K562 (cell line): ENCODE data around the gene STUB1. TPM values are rescaled to one million over a fixed set of nuclear protein-coding genes. Genes with fewer than 3 reads are reported as not detected.

Source experiments
- ATAC-seq: fragments of 200-7000 bp; cut with Tn5 transposase; 3 replicates; pipeline ENCODE4 v1.9.1; 2020; ENCODE audit warnings: moderate library complexity
- BruUV-seq: library from RNA; stranded (reverse); fragments of 400-500 nt; replicated peaks from 2 replicates; lab custom pipeline; 2021; lab: Mats Ljungman, UMichigan
- CTCF ChIA-PET: fragments of 300-600 bp; formaldehyde crosslinking; extraction: SDS; loops from one replicate; lab custom pipeline; 2021; ENCODE audit warnings: low intra/inter-chr PET ratio; lab: Yijun Ruan, JAX
- POLR2A ChIA-PET: fragments of 300-600, 350-650 bp; sonication (Branson Sonifier 250); formaldehyde crosslinking; extraction: SDS; loops from one replicate; lab custom pipeline; 2021; ENCODE audit warnings: antibody characterized with exemption, inconsistent platforms; lab: Yijun Ruan, JAX
- DNase-seq, 4 experiments: peaks; one replicate each; pipeline versions ENCODE4 v3.0.0 to v3.0.0-alpha.2; 2011 to 2018; ENCODE audit warnings: low spot score in 3 of 4, mixed read lengths in 3 of 4; ENCODE audit errors: extremely low read depth in 1 of 4
- FAIRE-seq: peaks from 2 replicates; lab custom pipeline; 2011; peaks lifted over from hg19 to GRCh38; lab: Jason Lieb, UNC
- H2AFZ ChIP-seq: 2 replicates; pipeline ENCODE4 v1.6.0; 2011; ENCODE audit warnings: low read depth, low read length, control low read depth, inconsistent platforms
- H3K27ac ChIP-seq: fragments of 200-600 bp; 3 replicates; pipeline ENCODE4 v1.8.0; 2011; ENCODE audit warnings: low read depth, mild to moderate bottlenecking, control low read depth, inconsistent platforms, low read length, moderate library complexity, mixed read lengths; ENCODE audit errors: extremely low read depth
- H3K27me3 ChIP-seq, 2 experiments: fragments of 300-600 bp in 1 of 2; 2 replicates in 1 of 2; 3 replicates in 1 of 2; pipeline versions ENCODE4 v1.6.0 to v1.8.0; 2011; ENCODE audit warnings: inconsistent platforms in 2 of 2, low read length in 2 of 2, mild to moderate bottlenecking in 1 of 2, mixed read lengths in 1 of 2, moderate library complexity in 1 of 2; ENCODE audit not compliant: control insufficient read depth in 2 of 2, insufficient read depth in 2 of 2
- H3K36me3 ChIP-seq: fragments of 300-600 bp; 3 replicates; pipeline ENCODE4 v1.8.0; 2011; ENCODE audit warnings: mild to moderate bottlenecking, low read length, inconsistent platforms; ENCODE audit not compliant: control insufficient read depth, insufficient read depth
- H3K4me1 ChIP-seq, 2 experiments: fragments of 200-600 bp in 1 of 2; replicated peaks in 1 of 2; 2 replicates in 1 of 2; 3 replicates in 1 of 2; pipeline versions ENCODE4 v1.5.1 to v1.8.0; 2011; ENCODE audit warnings: inconsistent platforms in 2 of 2, low read length in 2 of 2, mild to moderate bottlenecking in 1 of 2, mixed read lengths in 1 of 2, moderate library complexity in 1 of 2; ENCODE audit not compliant: control insufficient read depth in 2 of 2, insufficient read depth in 2 of 2
- H3K4me2 ChIP-seq: 2 replicates; pipeline ENCODE4 v1.6.1; 2011; ENCODE audit warnings: low read length, control low read depth, inconsistent platforms, mixed read lengths; ENCODE audit not compliant: insufficient read depth
- H3K4me3 ChIP-seq: fragments of 200-600 bp; sonication (generic), shearing (Covaris generic); 2 replicates; pipeline ENCODE4 v1.5.1; 2016; ENCODE audit warnings: control low read depth, inconsistent platforms
- H3K79me2 ChIP-seq: fragments of 200-600 bp; 3 replicates; pipeline ENCODE4 v1.8.0; 2011; ENCODE audit warnings: low read length, inconsistent platforms; ENCODE audit not compliant: control insufficient read depth, insufficient read depth
- H3K9ac ChIP-seq, 2 experiments: 2 replicates each; pipeline versions ENCODE4 v1.6.0 to v1.6.1; 2011; ENCODE audit warnings: low read depth in 2 of 2, low read length in 2 of 2, control low read depth in 1 of 2, inconsistent platforms in 1 of 2, mild to moderate bottlenecking in 1 of 2, mixed read lengths in 1 of 2; ENCODE audit not compliant: insufficient read depth in 1 of 2
- H3K9me1 ChIP-seq: one replicate; pipeline ENCODE4 v1.6.0; 2011; ENCODE audit warnings: inconsistent platforms, mild to moderate bottlenecking, low read length, moderate library complexity; ENCODE audit not compliant: control insufficient read depth, insufficient read depth
- H3K9me3 ChIP-seq: replicated peaks from 2 replicates; pipeline ENCODE4 v1.5.1; 2011; ENCODE audit warnings: low read depth, low read length, inconsistent platforms; ENCODE audit not compliant: control insufficient read depth, insufficient read depth
- H4K20me1 ChIP-seq: replicated peaks from 2 replicates; pipeline ENCODE4 v1.6.1; 2011; ENCODE audit warnings: low read length, inconsistent platforms, mixed read lengths; ENCODE audit not compliant: control insufficient read depth, insufficient read depth
- CEBPG ChIP-seq, 3 experiments: fragments of 200-800 bp in 1 of 3; sonication (Bioruptor generic) in 1 of 3; sonication (generic) in 1 of 3; formaldehyde crosslinking in 1 of 3; IDR thresholded peaks in 2 of 3; conservative IDR thresholded peaks in 1 of 3; 2 replicates each; pipeline versions ENCODE4 v1.6.1 to v1.8.0; 2016 to 2022; ENCODE audit warnings: missing compliant biosample characterization in 2 of 3, missing genetic modification characterization in 2 of 3, mild to moderate bottlenecking in 1 of 3, missing genetic modification reagents in 1 of 3
- FIP1L1 ChIP-seq: fragments of 200-400 bp; formaldehyde crosslinking; IDR thresholded peaks from 2 replicates; pipeline ENCODE4 v1.6.1; 2018; ENCODE audit warnings: mild to moderate bottlenecking, low read depth, low read length; ENCODE audit not compliant: poor library complexity, severe bottlenecking
- FOXP1 ChIP-seq: sonication (generic); formaldehyde crosslinking; IDR thresholded peaks from 2 replicates; pipeline ENCODE4 v1.8.0; 2022; ENCODE audit warnings: mild to moderate bottlenecking, missing genetic modification reagents
- HNRNPLL ChIP-seq: fragments of 200-400 bp; formaldehyde crosslinking; IDR thresholded peaks from 2 replicates; pipeline ENCODE4 v1.6.1; 2017; ENCODE audit warnings: low read length, low read depth, mild to moderate bottlenecking; ENCODE audit not compliant: poor library complexity, severe bottlenecking
- JUNB ChIP-seq: fragments of 450-650 bp; formaldehyde crosslinking; conservative IDR thresholded peaks from 2 replicates; pipeline ENCODE4 v1.4.0; 2020; ENCODE audit warnings: mild to moderate bottlenecking
- POLR2A ChIP-seq: fragments of 450-650 bp; conservative IDR thresholded peaks from 2 replicates; pipeline ENCODE4 v1.6.1; 2016
- POLR2G ChIP-seq: fragments of 200-400 bp; formaldehyde crosslinking; IDR thresholded peaks from 2 replicates; pipeline ENCODE4 v1.6.1; 2017; ENCODE audit warnings: low read depth, mild to moderate bottlenecking, antibody characterized with exemption, low read length, moderate library complexity
- SAFB ChIP-seq: fragments of 200-400 bp; formaldehyde crosslinking; IDR thresholded peaks from 2 replicates; pipeline ENCODE4 v1.6.1; 2017; ENCODE audit warnings: low read depth, low read length, borderline replicate concordance
- SAFB2 ChIP-seq: fragments of 200-400 bp; formaldehyde crosslinking; IDR thresholded peaks from 2 replicates; pipeline ENCODE4 v1.6.1; 2018; ENCODE audit warnings: borderline replicate concordance, low read length, low read depth, moderate library complexity; ENCODE audit not compliant: severe bottlenecking
- SETDB1 ChIP-seq: IDR thresholded peaks from one replicate; pipeline ENCODE4 v1.6.1; 2012; ENCODE audit warnings: low read length, control low read depth, inconsistent platforms
- SREBF1 ChIP-seq: fragments of 150-350 bp; IDR thresholded peaks from 2 replicates; pipeline ENCODE4 v1.6.1; 2014; ENCODE audit warnings: antibody characterized with exemption, low read depth, low read length, borderline replicate concordance
- TSHZ1 ChIP-seq: fragments of 250-450 bp; sonication (Bioruptor Pico); IDR thresholded peaks from 2 replicates; pipeline ENCODE4 v1.4.0; 2020; ENCODE audit warnings: mild to moderate bottlenecking, moderate library complexity
- ZNF212 ChIP-seq: fragments of 450-650 bp; formaldehyde crosslinking; IDR thresholded peaks from 2 replicates; pipeline ENCODE4 v1.4.0; 2020; ENCODE audit warnings: mild to moderate bottlenecking
- WGBS: fragments of 100-300 bp; shearing (Covaris generic); methylation state at CpG from one replicate; pipeline ENCODE4 v1.1.6; 2016; ENCODE audit warnings: low coverage, mixed read lengths; ENCODE audit not compliant: insufficient coverage; ENCODE audit errors: missing lambda C conversion rate; 5-methylcytosine and 5-hydroxymethylcytosine counted together
- in situ Hi-C: fragments of 300-500 bp; cut with MboI; formaldehyde crosslinking; loops from 4 replicates; pipeline ENCODE4 v1.15.0; 2018; ENCODE audit warnings: inconsistent platforms, mixed read lengths
- intact Hi-C: fragments of 100-400 bp; cut with micrococcal nuclease; formaldehyde crosslinking; loops from 2 replicates; pipeline ENCODE4 v1.14.2; 2022
- polyA plus RNA-seq, 8 experiments: library from polyadenylated mRNA; depleted of rRNA in 4 of 8; stranded (reverse) in 5 of 8; unstranded in 3 of 8; fragments of >200 nt; fragmentation: Nextera tagmentation in 2 of 8; fragmentation: Illumina TruSeq in 1 of 8; extraction: Ambion mirVana in 2 of 8; extraction: Trizol in 1 of 8; gene quantifications; 2 replicates each; pipeline versions ENCODE4 v1.2.1 to v1.2.3, GENCODE V29; 2011 to 2014; ENCODE audit warnings: inconsistent platforms in 1 of 8, missing spikeins in 1 of 8
- total RNA-seq, 7 experiments: library from RNA; depleted of rRNA in 6 of 7; stranded (reverse); fragments of >200 nt in 6 of 7; fragmentation: Illumina TruSeq in 2 of 7; extraction: Trizol in 2 of 7; gene quantifications; 2 replicates each; pipeline versions ENCODE4 v1.2.1 to v1.2.3, GENCODE V29; 2011 to 2021; ENCODE audit warnings: low replicate concordance in 1 of 7
- TF ChIP-seq, protein P1 (sequence below), 2 experiments: fragments of 250-450 bp in 1 of 2; fragments of 450-650 bp in 1 of 2; sonication (Bioruptor Pico) in 1 of 2; IDR thresholded peaks; 2 replicates each; pipeline versions ENCODE4 v1.6.1 to v1.8.0; 2016 to 2021; ENCODE audit warnings: mild to moderate bottlenecking in 2 of 2, moderate library complexity in 2 of 2, missing compliant biosample characterization in 1 of 2, missing genetic modification characterization in 1 of 2
- TF ChIP-seq, protein P2 (sequence below): fragments of 250-450 bp; sonication (Bioruptor Pico); IDR thresholded peaks from 2 replicates; pipeline ENCODE4 v1.4.0; 2020

The STUB1 gene
- total and polyA plus RNA-seq, 9 of the 15 experiments (the other 6 are each of a cell fraction or from before 2014, with no cell fraction given): 10.6 to 251 (median 152) TPM

- Histone ChIP-seq H3K9me1 (no peaks in the 10 kb centered on the region), H4K20me1 (no peaks in the 10 kb centered on the region; the same call in none of the 2 replicates), H3K4me3 (no peak overlapping the region), H3K27ac (no peak overlapping the region), H2AFZ (no peak overlapping the region), H3K4me1 (peaks cover 10 to 93% of the 10 kb centered on the region in 2 experiments; a peak in 4 of 5 replicates), H3K4me2 (no peak overlapping the region), H3K27me3 (no peaks in the 10 kb centered on the region), H3K9ac (peak overlapping the region in 1 of 2 experiments; percentile 86; a peak in 2 of 4 replicates), H3K36me3 (peaks cover 64% of the 10 kb centered on the region; the same call in 2 of the 3 replicates), H3K79me2 (peaks cover 25% of the 10 kb centered on the region), H3K9me3 (no peaks in the 10 kb centered on the region)
- no peak for FAIRE-seq
- in situ Hi-C loops: no loop called here
- no peak for ATAC-seq
- intact Hi-C loops: no loop called here
- CTCF ChIA-PET: no interaction called here
- WGBS: 88% methylated on average over 19 of the region's 22 CpGs
- POLR2A ChIA-PET: interaction anchor here (0.7 to 2.0 kb wide), 9 partner anchors 9 to 82 kb away, joined by 3 to 16 read pairs (median 5); partner anchors contain the start of genes ANTKMT, CIAO3 and GNG13
- no TSS peak for BruUV-seq
- no peak for DNase-seq
- TF ChIP-seq SREBF1 (no peak), POLR2A (peak; percentile 3; the same call in 1 of the 2 replicates), CEBPG (CRISPR knock-in tag; IDR thresholded peaks at IDR 0.05) (no peak), CEBPG (tag; conservative IDR thresholded peaks at IDR 0.05 in 1 of 2, IDR thresholded peaks at IDR 0.05 in 1 of 2) (no peak), FOXP1 (CRISPR knock-in tag) (no peak), HNRNPLL (no peak), FIP1L1 (peak; percentile 0), SAFB (no peak), TSHZ1 (CRISPR knock-in tag) (no peak), JUNB (no peak), SETDB1 (no peak), SAFB2 (no peak), POLR2G (peak; percentile 36; the same call in 1 of the 2 replicates), ZNF212 (CRISPR knock-in tag) (no peak)
- TF ChIP-seq, protein P1, sequence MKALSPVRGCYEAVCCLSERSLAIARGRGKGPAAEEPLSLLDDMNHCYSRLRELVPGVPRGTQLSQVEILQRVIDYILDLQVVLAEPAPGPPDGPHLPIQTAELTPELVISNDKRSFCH (CRISPR knock-in tag; IDR thresholded peaks at IDR 0.05): no peak
- TF ChIP-seq, protein P1 (tag; IDR thresholded peaks at IDR 0.05): no peak
- TF ChIP-seq, protein P2, sequence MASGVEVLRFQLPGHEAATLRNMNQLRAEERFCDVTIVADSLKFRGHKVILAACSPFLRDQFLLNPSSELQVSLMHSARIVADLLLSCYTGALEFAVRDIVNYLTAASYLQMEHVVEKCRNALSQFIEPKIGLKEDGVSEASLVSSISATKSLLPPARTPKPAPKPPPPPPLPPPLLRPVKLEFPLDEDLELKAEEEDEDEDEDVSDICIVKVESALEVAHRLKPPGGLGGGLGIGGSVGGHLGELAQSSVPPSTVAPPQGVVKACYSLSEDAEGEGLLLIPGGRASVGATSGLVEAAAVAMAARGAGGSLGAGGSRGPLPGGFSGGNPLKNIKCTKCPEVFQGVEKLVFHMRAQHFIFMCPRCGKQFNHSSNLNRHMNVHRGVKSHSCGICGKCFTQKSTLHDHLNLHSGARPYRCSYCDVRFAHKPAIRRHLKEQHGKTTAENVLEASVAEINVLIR: no peak
Measured at GRCh38 chr16:730666-731509, 50.7 kb downstream of the STUB1 start.
